Stimulated activated CD4-positive, alpha-beta T cell treated with anti-CD3 and anti-CD28 coated beads, Interleukin-1b, Interleukin-23, amount 100 ng/mL, for 1 hour (primary cell): ENCODE data around the gene CNOT10.
"Not testable (repeated sequence)": the region's sequence is repeated elsewhere in the genome, so short reads cannot be mapped to it uniquely, and the experiment has no call there.

Experiments
- DNase-seq, 2 donors: peaks; one replicate each; pipeline ENCODE4 v3.0.0-alpha.2; 2020; ENCODE audit warnings: low read depth in 2 of 2

Gene CNOT10

DNA sequence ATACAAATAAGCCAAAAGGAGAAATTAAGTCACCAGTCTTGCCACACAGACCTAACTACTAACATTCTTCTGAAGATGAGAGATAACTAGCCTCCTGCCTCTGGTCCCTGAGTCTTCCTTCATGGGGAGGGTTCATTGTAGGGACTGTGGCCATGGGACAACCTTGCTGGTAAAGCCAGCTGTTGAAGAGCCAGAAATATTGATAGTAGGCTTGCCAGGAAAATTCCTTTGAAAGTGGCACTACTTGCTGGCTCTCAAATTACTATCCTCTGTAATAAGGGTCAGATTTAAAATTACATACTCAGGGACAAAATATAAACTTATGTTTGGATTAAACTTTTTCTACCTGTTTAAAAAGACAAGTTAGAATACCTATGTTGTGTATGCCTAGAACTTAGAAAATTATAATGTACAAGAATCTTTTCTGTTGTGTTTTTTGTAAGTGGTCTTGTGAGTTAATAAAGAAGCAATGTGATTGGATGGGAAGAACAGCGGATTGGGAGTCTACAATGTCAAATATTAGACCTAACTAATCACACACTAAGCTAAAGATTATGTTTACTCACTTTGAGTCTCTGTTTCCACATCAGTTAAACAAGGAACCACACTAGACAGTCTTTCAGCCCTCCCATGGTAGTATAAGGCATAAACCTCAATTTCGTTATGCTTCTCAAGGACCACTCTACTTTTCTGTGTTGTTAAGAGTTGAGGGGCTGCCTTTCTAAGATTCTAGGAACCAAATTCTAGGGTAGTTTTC, 72.8 kb downstream of the CNOT10 start:
- no peak for DNase-seq

DNA sequence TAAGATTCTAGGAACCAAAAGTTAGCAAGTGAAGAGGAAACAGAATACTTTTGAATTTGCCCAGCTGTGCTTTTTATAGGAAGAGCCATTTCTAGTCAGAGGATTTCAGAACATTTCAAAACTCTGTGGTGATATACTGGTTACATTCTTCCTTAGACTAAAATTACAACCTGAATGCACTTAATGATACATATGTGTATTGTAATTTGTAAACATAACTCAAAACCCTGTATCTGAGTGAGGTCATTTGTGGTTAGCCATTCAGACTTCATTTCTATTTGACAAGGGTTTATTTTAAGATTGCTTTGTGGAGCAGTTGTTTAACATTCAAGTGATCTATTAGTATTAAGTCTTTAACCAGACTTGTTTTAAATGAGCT, 73.4 kb downstream of the CNOT10 start:
- no peak for DNase-seq

GRCh38 chr3:32759342-32759741, 74.4 kb downstream of the CNOT10 start:
- DNase-seq, result no peak

GRCh38 chr3:32764481-32764880, 79.5 kb downstream of the CNOT10 start:
- DNase-seq, result no peak

GRCh38 chr3:32778389-32778788, 93.4 kb downstream of the CNOT10 start:
- DNase-seq, result no peak

GRCh38 chr3:32780071-32780734, 95.2 kb downstream of the CNOT10 start:
- DNase-seq, result no peak

- no peak for DNase-seq
Measured at GRCh38 chr3:32780735-32781210, 95.8 kb downstream of the CNOT10 start.

DNA sequence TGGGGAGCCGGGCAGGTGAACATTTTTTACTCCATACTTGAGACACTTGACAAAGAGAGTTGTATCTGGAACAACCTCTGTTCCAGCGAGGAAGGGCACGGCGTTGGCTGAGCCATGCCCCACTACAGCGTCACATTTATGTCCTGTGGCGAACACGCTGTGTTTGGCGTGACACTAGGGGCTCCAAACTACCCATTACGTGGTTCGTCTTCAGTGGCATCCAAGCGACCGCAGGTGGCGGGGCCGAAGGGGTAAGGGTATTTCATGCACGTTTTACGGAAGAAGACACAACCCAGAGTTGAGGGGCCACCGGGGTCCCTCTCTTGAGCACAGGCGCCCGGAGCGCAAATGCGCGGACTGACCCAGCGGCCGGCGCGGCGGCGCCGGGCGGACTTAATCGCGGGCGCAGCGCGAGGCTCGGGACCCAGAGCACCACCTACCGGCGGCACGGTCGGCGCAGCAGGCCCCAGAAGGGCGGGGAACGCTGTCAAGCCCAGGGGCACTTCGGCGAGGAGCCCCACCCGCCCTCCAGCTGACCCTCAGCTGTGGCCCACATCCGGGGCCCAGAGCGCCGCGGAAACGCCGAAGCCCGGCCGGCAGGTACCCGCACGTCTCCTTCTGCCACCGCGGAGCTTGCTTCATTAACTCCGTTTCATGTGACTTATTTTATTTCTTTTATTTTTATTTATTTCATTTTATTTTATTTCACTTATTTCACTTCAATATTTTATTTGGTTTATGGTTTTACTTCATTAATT, 96.4 kb downstream of the CNOT10 start:
- DNase-seq, result peak; percentile 5 to 41

DNA sequence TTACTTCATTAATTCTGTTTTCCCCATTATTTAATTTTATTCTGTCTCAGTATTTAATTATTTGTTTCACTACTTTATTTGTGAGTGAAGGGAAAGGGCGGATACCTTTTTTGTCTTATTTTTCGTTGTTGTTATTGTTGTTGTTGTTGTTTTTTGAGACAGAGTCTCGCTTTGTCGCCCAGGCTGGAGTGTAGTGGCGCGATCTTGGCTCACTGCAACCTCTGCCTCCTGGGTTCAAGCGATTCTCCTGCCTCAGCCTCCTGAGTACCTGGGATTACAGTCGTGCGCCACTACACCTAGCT, 96.9 kb downstream of the CNOT10 start:
- not testable (repeated sequence) for DNase-seq

- no peak for DNase-seq
Measured at GRCh38 chr3:32782407-32782806, 97.4 kb downstream of the CNOT10 start.

DNA sequence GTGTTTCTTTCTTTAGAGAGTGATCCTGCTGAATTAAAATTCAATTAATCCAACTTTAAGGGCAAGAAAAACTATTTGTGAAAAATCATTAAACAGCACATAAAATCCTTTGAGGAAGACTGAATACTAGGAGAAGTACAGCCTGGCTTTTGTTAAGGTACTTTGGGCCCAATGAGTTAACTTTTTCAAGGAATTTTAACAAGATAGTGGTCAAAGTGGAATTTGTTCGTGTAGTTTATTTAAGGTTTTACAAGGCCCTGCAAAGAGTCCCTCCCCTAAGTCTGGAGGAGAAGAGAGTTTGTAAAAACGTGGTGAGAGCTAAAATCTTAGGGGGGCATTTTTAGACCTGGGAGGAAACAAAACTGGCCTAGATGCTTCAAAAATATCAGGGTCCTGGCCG, 106.8 kb downstream of the CNOT10 start:
- no peak for DNase-seq

DNA sequence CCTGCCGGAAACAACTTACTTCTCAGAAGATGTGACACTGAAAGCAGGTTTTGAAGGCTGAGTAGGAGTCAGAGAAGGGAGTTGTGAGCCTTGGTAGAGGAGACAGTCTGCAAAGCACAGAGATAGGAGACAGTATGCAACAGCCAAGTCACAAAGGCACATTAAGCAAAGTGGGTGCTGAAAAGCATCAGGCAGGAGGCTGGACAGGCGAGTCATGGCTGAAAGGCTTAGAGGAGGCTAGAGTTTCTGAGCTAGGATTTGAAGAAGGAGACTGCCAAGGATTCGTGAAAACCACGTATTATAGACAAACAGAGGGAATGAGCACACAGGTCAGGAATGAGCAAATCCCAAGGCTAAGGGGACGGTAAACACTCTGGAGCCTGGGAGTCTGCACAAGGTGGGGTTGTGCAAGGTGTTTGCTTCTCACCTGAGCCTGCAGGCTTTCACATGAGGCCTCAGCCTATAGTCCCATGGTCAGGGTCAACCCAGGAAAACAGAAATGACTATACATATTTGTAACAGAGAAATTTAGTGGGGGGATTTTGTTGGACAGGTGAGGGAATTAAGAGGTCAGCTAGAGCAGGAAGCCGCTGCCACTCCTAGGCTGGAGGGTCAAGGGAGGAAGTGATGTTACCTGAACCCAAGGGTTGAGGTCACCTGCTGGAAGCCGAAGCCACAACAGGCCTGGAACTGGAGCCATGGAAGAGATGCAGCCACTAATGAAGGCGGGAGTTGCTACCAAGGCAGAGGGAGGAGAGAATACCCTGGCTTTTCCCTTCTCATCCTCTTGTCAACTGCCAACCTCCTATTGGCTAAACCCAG, 109.7 kb downstream of the CNOT10 start:
- no peak for DNase-seq

DNA sequence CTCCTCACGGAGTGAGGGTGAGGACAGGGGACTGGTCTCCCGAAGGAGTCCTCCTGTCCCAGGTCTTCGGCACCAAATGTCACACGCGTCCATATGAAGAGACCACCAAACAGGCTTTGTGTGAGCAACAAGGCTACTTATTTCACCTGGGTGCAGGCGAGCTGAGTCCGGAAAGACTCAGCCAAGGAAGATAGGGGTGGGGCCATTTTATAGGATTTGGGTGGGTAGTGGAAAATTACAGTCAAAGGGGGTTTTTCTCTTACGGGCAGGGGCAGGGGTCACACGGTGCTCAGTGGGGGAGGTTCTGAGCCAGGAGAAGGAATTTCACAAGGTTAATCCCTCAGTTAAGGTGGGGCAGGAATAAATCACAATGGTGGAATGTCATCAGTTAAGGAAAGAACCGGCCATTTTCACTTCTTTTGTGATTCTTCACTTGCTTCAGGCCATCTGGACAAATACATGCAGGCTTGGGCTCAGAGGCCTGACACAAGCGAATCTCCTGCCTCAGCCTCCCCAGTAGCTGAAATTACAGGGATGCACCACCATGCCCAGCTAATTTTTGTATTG, 111.5 kb downstream of the CNOT10 start:
- DNase-seq, result not testable (repeated sequence)

DNA sequence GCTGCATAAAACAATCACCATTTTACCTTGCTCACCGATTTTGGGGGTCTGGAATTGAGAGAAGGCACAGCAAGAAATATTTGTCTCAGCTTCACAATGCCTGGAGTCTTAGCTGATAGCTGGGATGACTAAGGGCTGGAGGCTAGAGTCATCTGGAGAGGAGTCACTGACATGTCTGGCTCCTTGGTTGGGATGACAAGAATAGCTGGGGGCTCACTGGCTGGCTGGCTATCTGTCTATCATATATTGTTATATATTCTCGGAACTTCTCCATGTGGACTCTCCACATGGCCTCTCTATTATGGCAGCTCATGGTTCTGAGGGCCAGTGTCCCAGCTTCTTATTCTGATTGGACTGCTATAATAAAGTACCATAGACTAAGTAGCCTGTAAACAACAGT, 112.8 kb downstream of the CNOT10 start:
- DNase-seq, result no peak

DNA sequence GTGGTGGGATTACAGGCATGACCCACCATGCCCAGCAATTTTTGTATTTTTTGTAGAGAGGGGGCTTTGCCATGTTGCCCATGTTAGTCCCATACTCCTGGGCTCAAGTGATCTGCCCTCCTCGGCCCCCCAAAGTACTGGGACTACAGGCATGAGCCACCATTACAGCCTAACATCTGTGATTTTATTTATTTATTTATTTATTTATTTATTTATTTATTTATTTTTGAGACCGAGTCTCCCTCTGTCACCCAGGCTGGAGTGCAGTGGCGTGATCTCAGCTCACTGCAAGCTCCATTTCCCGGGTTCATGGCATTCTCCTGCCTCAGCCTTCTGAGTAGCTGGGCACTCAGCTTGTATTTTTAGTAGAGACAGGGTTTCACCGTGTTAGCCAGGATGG, 116.5 kb downstream of the CNOT10 start:
- DNase-seq, result not testable (repeated sequence)

- no peak for DNase-seq
Measured at GRCh38 chr3:32813180-32813579, 128.2 kb downstream of the CNOT10 start.

- DNase-seq, result no peak
Measured at GRCh38 chr3:32814361-32814760, 129.4 kb downstream of the CNOT10 start.

DNA sequence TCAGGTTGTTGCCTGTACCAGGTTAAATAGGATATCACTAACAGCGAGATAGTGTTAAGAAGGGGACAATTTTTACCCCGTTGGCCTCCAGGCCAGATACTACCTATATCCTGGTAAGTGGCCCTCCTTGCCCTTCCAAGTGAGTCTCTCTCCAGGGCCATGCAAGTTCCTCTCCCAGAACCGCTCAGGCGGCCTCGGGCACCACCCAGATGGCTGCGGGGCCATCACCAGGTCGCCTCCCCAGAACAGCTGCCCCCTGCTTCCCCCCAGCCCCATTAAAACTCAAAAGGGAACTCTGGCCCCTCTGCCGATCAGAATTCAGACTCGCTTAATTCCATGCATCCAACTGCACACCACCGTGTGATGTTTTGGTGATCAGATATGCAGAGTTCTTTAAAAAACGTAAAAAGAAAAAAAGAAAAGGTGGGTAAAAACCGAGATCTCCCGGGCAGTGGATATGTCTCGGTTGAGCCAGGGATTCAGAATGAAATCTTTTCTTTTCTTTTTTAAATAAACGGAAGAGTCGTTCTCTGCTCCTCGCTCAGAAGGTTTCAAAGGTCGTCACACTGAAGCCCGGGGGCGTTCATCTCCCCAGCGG, 131.0 kb downstream of the CNOT10 start:
- no peak for DNase-seq

DNA sequence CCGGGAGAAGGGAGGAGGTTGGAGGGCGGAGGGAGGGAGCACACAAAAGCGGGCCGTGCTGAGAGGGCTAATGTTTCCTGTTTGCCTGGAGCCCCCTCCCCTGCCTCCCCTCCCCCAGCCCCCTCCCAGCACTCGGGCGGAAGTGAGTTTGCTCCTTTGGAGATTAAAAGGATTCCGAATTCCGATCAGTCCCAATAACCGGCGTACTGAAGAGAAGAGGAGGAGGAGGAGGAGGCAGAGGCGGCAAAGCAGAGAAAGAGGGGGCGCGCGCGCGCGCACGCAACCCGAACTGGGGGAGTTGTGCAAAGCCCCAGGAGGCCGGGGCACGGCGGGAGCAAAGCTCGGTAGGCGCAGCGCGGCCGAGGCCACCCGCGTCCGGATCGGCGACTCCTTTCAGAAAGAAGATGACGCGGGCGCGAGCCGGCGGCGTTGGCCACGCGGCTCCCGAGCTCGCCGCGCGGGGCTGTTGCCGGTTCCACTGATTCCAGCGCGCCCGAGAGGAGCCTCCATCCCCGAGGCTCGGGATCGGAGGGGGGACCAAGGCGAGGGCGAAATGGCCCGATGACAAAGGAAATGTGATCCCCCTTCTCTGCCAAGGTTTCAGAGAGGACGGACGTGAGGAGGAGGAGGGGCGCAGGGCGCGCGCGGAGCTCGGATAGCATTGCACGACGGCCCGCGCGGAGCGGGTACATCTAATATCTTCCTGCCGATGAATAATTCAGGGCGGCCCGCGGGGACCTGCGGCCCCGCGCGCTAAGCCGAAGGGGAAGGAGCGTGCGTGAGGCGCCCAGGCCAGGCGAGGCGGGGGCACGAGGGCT, 131.7 kb downstream of the CNOT10 start:
- DNase-seq, result no peak

DNA sequence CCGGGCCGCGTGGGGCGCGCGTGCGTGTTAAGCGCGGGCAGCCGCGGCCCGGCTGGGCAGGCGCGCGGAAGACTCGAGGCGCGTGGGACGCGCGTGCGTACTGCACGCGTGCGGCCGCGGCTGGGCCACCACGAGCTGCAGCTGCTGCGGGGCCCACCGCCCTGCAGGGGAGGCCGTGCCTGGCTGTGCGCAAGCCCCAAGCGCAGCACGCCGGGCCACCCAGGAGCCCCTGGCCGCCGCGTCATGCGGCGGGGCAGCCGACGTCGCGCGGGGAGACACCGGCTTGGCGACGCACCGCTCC, 132.2 kb downstream of the CNOT10 start:
- DNase-seq, result no peak
